Endothelial cell of umbilical vein (primary cell): ENCODE results near the gene CXCL13. TPM values are rescaled to one million over a fixed set of nuclear protein-coding genes. Genes with fewer than 3 reads are reported as not detected.

ENCODE experiments used
- BruUV-seq: library from RNA; stranded (reverse); fragments of 400-500 nt; replicated peaks from 2 replicates; lab custom pipeline; 2021; lab: Mats Ljungman, UMichigan
- CTCF ChIA-PET: fragments of 300-600, 350-600 bp; sonication (Branson Sonifier 250); formaldehyde crosslinking; loops from one replicate; lab custom pipeline; 2021; ENCODE audit warnings: antibody characterized with exemption, inconsistent platforms; lab: Charles Lee
- POLR2A ChIA-PET: fragments of 300-600, 350-600 bp; sonication (Branson Sonifier 250); formaldehyde crosslinking; loops from one replicate; lab custom pipeline; 2021; ENCODE audit warnings: antibody characterized with exemption, inconsistent platforms; lab: Charles Lee
- DNase-seq: peaks from one replicate; pipeline ENCODE4 v3.0.0-alpha.2; 2011; ENCODE audit warnings: low read depth, low spot score
- FAIRE-seq: peaks from 2 replicates; lab custom pipeline; 2011; peaks lifted over from hg19 to GRCh38; lab: Jason Lieb, UNC
- H2AFZ ChIP-seq: 2 replicates; pipeline ENCODE4 v1.6.0; 2012; ENCODE audit warnings: low read depth, low read length, control low read depth, inconsistent platforms
- H3K27ac ChIP-seq: 2 replicates; pipeline ENCODE4 v1.5.1; 2011; ENCODE audit warnings: low read depth, mild to moderate bottlenecking, control low read depth, low read length, moderate library complexity; ENCODE audit not compliant: insufficient read depth
- H3K27me3 ChIP-seq, 2 experiments: 2 replicates each; pipeline versions ENCODE4 v1.6.0 to v1.6.1; 2011; ENCODE audit warnings: low read length in 2 of 2, mixed read lengths in 1 of 2; ENCODE audit not compliant: control insufficient read depth in 2 of 2, insufficient read depth in 2 of 2
- H3K36me3 ChIP-seq, 2 experiments: 2 replicates in 1 of 2; 3 replicates in 1 of 2; pipeline ENCODE4 v1.5.1; 2011; ENCODE audit warnings: low read length in 2 of 2, mild to moderate bottlenecking in 1 of 2, moderate library complexity in 1 of 2; ENCODE audit not compliant: control insufficient read depth in 2 of 2, insufficient read depth in 2 of 2; ENCODE audit errors: extremely low read depth in 1 of 2
- H3K4me1 ChIP-seq: 3 replicates; pipeline ENCODE4 v1.5.1; 2011; ENCODE audit warnings: mild to moderate bottlenecking, low read length; ENCODE audit not compliant: control insufficient read depth, insufficient read depth; ENCODE audit errors: extremely low read depth
- H3K4me2 ChIP-seq: 2 replicates; pipeline ENCODE4 v1.6.1; 2011; ENCODE audit warnings: low read length, control low read depth, mixed read lengths; ENCODE audit not compliant: insufficient read depth
- H3K4me3 ChIP-seq, 3 experiments: fragments of 200-600 bp in 1 of 3; sonication (generic), shearing (Covaris generic) in 1 of 3; replicated peaks in 1 of 3; 2 replicates each; pipeline ENCODE4 v1.5.1; 2011 to 2016; ENCODE audit warnings: control low read depth in 3 of 3, low read length in 3 of 3, mild to moderate bottlenecking in 2 of 3, inconsistent platforms in 1 of 3, low read depth in 1 of 3, moderate library complexity in 1 of 3; ENCODE audit not compliant: insufficient read depth in 1 of 3
- H3K79me2 ChIP-seq: 2 replicates; pipeline ENCODE4 v1.6.0; 2012; ENCODE audit warnings: low read length, inconsistent platforms; ENCODE audit not compliant: control insufficient read depth, insufficient read depth
- H3K9ac ChIP-seq: replicated peaks from 2 replicates; pipeline ENCODE3; 2011; ENCODE audit warnings: low read length, control low read depth; ENCODE audit not compliant: insufficient read depth; ENCODE audit errors: extremely low read depth
- H3K9me1 ChIP-seq: replicated peaks from 3 replicates; pipeline ENCODE4 v1.6.0; 2011; ENCODE audit warnings: mild to moderate bottlenecking, low read length; ENCODE audit not compliant: control insufficient read depth, insufficient read depth; ENCODE audit errors: extremely low read depth
- H3K9me3 ChIP-seq: replicated peaks from 2 replicates; pipeline ENCODE4 v1.5.1; 2012; ENCODE audit warnings: low read length, inconsistent platforms; ENCODE audit not compliant: control insufficient read depth, insufficient read depth
- H4K20me1 ChIP-seq: replicated peaks from 2 replicates; pipeline ENCODE3; 2011; ENCODE audit warnings: mild to moderate bottlenecking, low read length; ENCODE audit not compliant: control insufficient read depth, insufficient read depth; ENCODE audit errors: extremely low read depth
- EZH2 ChIP-seq: IDR thresholded peaks from 2 replicates; pipeline ENCODE4 v1.6.1; 2012; ENCODE audit warnings: borderline replicate concordance, low read depth, mild to moderate bottlenecking, moderate library complexity, low read length, inconsistent platforms; ENCODE audit not compliant: severe bottlenecking
- FOS ChIP-seq: IDR thresholded peaks from 2 replicates; pipeline ENCODE4 v1.6.1; 2011; ENCODE audit warnings: mild to moderate bottlenecking, low read length, moderate library complexity, borderline replicate concordance; ENCODE audit not compliant: insufficient read depth
- GATA2 ChIP-seq: IDR thresholded peaks from 2 replicates; pipeline ENCODE4 v1.7.0; 2011; ENCODE audit warnings: low read depth, mild to moderate bottlenecking, moderate library complexity, mixed read lengths, low read length; ENCODE audit not compliant: insufficient read length, insufficient read depth
- JUN ChIP-seq: IDR thresholded peaks from 2 replicates; pipeline ENCODE4 v1.6.1; 2011; ENCODE audit warnings: borderline replicate concordance, low read depth; ENCODE audit not compliant: insufficient read length, insufficient read depth
- MYC ChIP-seq: IDR thresholded peaks from one replicate; pipeline ENCODE4 v1.6.1; 2011; ENCODE audit warnings: mild to moderate bottlenecking, low read depth, low read length
- POLR2A ChIP-seq: IDR thresholded peaks from 2 replicates; pipeline ENCODE4 v1.6.1; 2012; ENCODE audit warnings: low read depth, mild to moderate bottlenecking, control low read depth, low read length
- POLR2AphosphoS5 ChIP-seq: IDR thresholded peaks from 2 replicates; pipeline ENCODE4 v1.6.1; 2012; ENCODE audit warnings: low read depth, mild to moderate bottlenecking, control low read depth, low read length, moderate library complexity; ENCODE audit not compliant: insufficient read depth
- dilution Hi-C: fragments of 300-500 bp; cut with MboI; formaldehyde crosslinking; loops from one replicate; pipeline ENCODE4 v1.15.0; 2019; ENCODE audit warnings: low sequenced_read_pairs; ENCODE audit not compliant: extremely low pct_ligation_motif_present
- intact Hi-C: fragments of 100-400 bp; cut with micrococcal nuclease; formaldehyde crosslinking; loops from one replicate; pipeline ENCODE4 v1.10.0; 2022
- polyA plus RNA-seq, 4 experiments: library from polyadenylated mRNA; depleted of rRNA in 3 of 4; stranded (reverse) in 3 of 4; unstranded in 1 of 4; fragments of >200 nt; gene quantifications; 2 replicates each; pipeline versions ENCODE4 v1.2.1 to v1.2.3, GENCODE V29; 2011 to 2012; ENCODE audit warnings: missing spikeins in 1 of 4
- total RNA-seq: library from RNA; stranded (reverse); gene quantifications from 2 replicates; pipeline ENCODE4 v1.2.3, GENCODE V29; 2021
- TF ChIP-seq, protein P1 (sequence below), 2 donors: IDR thresholded peaks; 1 replicate in 1 of 2; 2 replicates in 1 of 2; pipeline ENCODE4 v1.5.1; 2011; ENCODE audit warnings: low read length in 2 of 2, mild to moderate bottlenecking in 2 of 2, moderate library complexity in 2 of 2, control low read depth in 1 of 2, inconsistent platforms in 1 of 2, low read depth in 1 of 2; ENCODE audit not compliant: insufficient read depth in 1 of 2; ENCODE audit errors: extremely low read depth in 1 of 2
- TF ChIP-seq, protein P2 (sequence below): IDR thresholded peaks from 2 replicates; pipeline ENCODE4 v1.6.1; 2011; ENCODE audit not compliant: insufficient read depth, insufficient read length

The CXCL13 gene
- total and polyA plus RNA-seq, 2 donors (not counting 3 experiments of a cell fraction or from before 2014, with no cell fraction given), result not detected

DNA sequence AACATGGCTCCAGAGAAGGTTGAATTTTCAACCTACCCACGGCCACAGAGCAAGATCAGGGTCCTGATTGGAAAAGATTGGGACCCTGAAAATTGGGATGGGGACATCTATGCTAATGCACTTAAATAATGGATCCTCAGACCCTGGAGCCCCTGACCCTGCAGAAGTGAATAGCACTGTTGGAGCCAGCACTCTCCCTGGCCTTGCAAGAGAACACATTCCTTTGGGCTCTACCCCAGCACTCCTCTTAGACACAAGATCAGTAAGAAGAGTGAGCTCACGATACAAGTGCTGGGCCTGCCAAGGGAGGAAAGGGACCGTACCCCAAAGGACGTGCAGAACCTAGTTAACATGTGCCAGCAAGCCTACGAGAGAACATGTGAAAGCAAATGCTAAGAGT lies 19.9 kb downstream of the CXCL13 start:
- no peaks in the 10 kb centered on the region for H3K36me3 ChIP-seq
- no peak overlapping the region for H3K4me2 ChIP-seq
- H3K4me3 ChIP-seq, result no peak overlapping the region
- CTCF ChIA-PET, result no interaction called here
- DNase-seq (no peak), FAIRE-seq (no peak)
- dilution Hi-C loops, result no loop called here
- peaks cover 3 to 6% of the 10 kb centered on the region in 2 experiments for H3K27me3 ChIP-seq
- BruUV-seq, result no TSS peak
- no peaks in the 10 kb centered on the region for H3K79me2 ChIP-seq
- no peaks in the 10 kb centered on the region for H3K4me1 ChIP-seq
- H3K9ac ChIP-seq, result no peak overlapping the region
- H3K9me3 ChIP-seq, result no peaks in the 10 kb centered on the region
- no peak overlapping the region for H3K27ac ChIP-seq
- TF ChIP-seq POLR2A, result no peak
- TF ChIP-seq MYC, result no peak
- TF ChIP-seq, protein P1, sequence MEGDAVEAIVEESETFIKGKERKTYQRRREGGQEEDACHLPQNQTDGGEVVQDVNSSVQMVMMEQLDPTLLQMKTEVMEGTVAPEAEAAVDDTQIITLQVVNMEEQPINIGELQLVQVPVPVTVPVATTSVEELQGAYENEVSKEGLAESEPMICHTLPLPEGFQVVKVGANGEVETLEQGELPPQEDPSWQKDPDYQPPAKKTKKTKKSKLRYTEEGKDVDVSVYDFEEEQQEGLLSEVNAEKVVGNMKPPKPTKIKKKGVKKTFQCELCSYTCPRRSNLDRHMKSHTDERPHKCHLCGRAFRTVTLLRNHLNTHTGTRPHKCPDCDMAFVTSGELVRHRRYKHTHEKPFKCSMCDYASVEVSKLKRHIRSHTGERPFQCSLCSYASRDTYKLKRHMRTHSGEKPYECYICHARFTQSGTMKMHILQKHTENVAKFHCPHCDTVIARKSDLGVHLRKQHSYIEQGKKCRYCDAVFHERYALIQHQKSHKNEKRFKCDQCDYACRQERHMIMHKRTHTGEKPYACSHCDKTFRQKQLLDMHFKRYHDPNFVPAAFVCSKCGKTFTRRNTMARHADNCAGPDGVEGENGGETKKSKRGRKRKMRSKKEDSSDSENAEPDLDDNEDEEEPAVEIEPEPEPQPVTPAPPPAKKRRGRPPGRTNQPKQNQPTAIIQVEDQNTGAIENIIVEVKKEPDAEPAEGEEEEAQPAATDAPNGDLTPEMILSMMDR (IDR thresholded peaks at IDR 0.05; ENCODE audit: extremely low read depth in 1 of 2, insufficient read depth in 1 of 2, low read depth in 1 of 2, low read length in 2 of 2), result no peak
- no peak for TF ChIP-seq JUN
- no peak for TF ChIP-seq POLR2AphosphoS5
- no peak for TF ChIP-seq EZH2
- no peak for TF ChIP-seq GATA2
- TF ChIP-seq, protein P2, sequence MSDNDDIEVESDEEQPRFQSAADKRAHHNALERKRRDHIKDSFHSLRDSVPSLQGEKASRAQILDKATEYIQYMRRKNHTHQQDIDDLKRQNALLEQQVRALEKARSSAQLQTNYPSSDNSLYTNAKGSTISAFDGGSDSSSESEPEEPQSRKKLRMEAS, result no peak
- TF ChIP-seq FOS, result no peak
- H3K9me1 ChIP-seq, result no peaks in the 10 kb centered on the region
- POLR2A ChIA-PET, result no interaction called here
- intact Hi-C loops, result no loop called here
- H2AFZ ChIP-seq, result no peak overlapping the region
- no peaks in the 10 kb centered on the region for H4K20me1 ChIP-seq
